H1 (cell line): ENCODE results near the gene ATE1. TPM values are rescaled to one million over a fixed set of nuclear protein-coding genes. Genes with fewer than 3 reads are reported as not detected.

Experiments used
- CTCF ChIA-PET: fragments of 300-600 bp; sonication (Branson Sonifier 250); formaldehyde crosslinking; loops from one replicate; lab custom pipeline; 2021; ENCODE audit not compliant: partially characterized antibody; lab: Charles Lee
- POLR2A ChIA-PET: fragments of 300-600 bp; sonication (Branson Sonifier 250); formaldehyde crosslinking; loops from one replicate; lab custom pipeline; 2021; ENCODE audit warnings: inconsistent platforms; ENCODE audit not compliant: partially characterized antibody; lab: Charles Lee
- DNase-seq, 2 experiments: peaks; one replicate each; pipeline versions ENCODE4 v3.0.0 to v3.0.0-alpha.2; 2010 to 2022; ENCODE audit warnings: low spot score in 2 of 2, low read depth in 1 of 2, mixed read lengths in 1 of 2
- FAIRE-seq: peaks from 2 replicates; lab custom pipeline; 2011; peaks lifted over from hg19 to GRCh38; lab: Jason Lieb, UNC
- H2AFZ ChIP-seq: 2 replicates; pipeline ENCODE4 v1.8.1; 2012; ENCODE audit warnings: low read length, inconsistent platforms
- H2AK5ac ChIP-seq: 2 replicates; pipeline ENCODE4 v1.6.1; 2013; ENCODE audit warnings: low read depth, low read length
- H2BK120ac ChIP-seq: replicated peaks from 2 replicates; pipeline ENCODE3; 2013; ENCODE audit warnings: low read depth, low read length, inconsistent platforms
- H2BK12ac ChIP-seq: 2 replicates; pipeline ENCODE4 v1.6.1; 2013; ENCODE audit warnings: low read depth, low read length
- H2BK15ac ChIP-seq: 2 replicates; pipeline ENCODE4 v1.6.1; 2013; ENCODE audit warnings: low read length
- H2BK20ac ChIP-seq: 2 replicates; pipeline ENCODE4 v1.6.1; 2013; ENCODE audit warnings: low read length
- H2BK5ac ChIP-seq: 2 replicates; pipeline ENCODE4 v1.6.1; 2013; ENCODE audit warnings: low read depth, low read length
- H3K14ac ChIP-seq: 2 replicates; pipeline ENCODE4 v1.6.1; 2013; ENCODE audit warnings: inconsistent platforms; ENCODE audit not compliant: insufficient read length
- H3K18ac ChIP-seq: 2 replicates; pipeline ENCODE4 v1.6.1; 2013; ENCODE audit warnings: low read length; ENCODE audit errors: extremely low read depth
- H3K23ac ChIP-seq: 2 replicates; pipeline ENCODE4 v1.6.1; 2013; ENCODE audit warnings: inconsistent platforms; ENCODE audit not compliant: insufficient read length
- H3K23me2 ChIP-seq: 2 replicates; pipeline ENCODE4 v1.6.1; 2013; ENCODE audit warnings: low read depth, low read length
- H3K27ac ChIP-seq: 2 replicates; pipeline ENCODE4 v1.6.1; 2011; ENCODE audit warnings: low read depth, low read length, inconsistent platforms
- H3K27me3 ChIP-seq, 4 experiments: replicated peaks in 1 of 4; 1 replicate in 1 of 4; 2 replicates in 3 of 4; pipeline versions ENCODE4 v1.6.1 to v1.8.1; 2011 to 2013; ENCODE audit warnings: low read length in 3 of 4, mild to moderate bottlenecking in 3 of 4, inconsistent platforms in 2 of 4, mixed read lengths in 2 of 4, moderate library complexity in 1 of 4; ENCODE audit not compliant: control insufficient read depth in 3 of 4, insufficient read depth in 3 of 4; ENCODE audit errors: extremely low read depth in 1 of 4
- H3K36me3 ChIP-seq, 4 experiments: 2 replicates each; pipeline versions ENCODE4 v1.6.1 to v1.8.1; 2011 to 2013; ENCODE audit warnings: mild to moderate bottlenecking in 4 of 4, low read length in 3 of 4, moderate library complexity in 2 of 4, control low read depth in 1 of 4, inconsistent platforms in 1 of 4; ENCODE audit not compliant: insufficient read depth in 4 of 4, control insufficient read depth in 2 of 4
- H3K4ac ChIP-seq: replicated peaks from 2 replicates; pipeline ENCODE3; 2013; ENCODE audit warnings: low read length, low read depth, mixed read lengths, inconsistent platforms; ENCODE audit not compliant: insufficient read length
- H3K4me1 ChIP-seq, 4 experiments: replicated peaks in 1 of 4; 1 replicate in 1 of 4; 2 replicates in 3 of 4; pipeline versions ENCODE4 v1.6.1 to v1.8.1; 2011 to 2013; ENCODE audit warnings: low read length in 3 of 4, inconsistent platforms in 2 of 4, mixed read lengths in 1 of 4; ENCODE audit not compliant: insufficient read depth in 4 of 4, control insufficient read depth in 3 of 4
- H3K4me2 ChIP-seq, 2 experiments: 2 replicates each; pipeline versions ENCODE4 v1.6.1 to v1.8.1; 2011 to 2013; ENCODE audit warnings: low read depth in 2 of 2, low read length in 2 of 2, control low read depth in 1 of 2, inconsistent platforms in 1 of 2, mild to moderate bottlenecking in 1 of 2; ENCODE audit not compliant: insufficient read depth in 1 of 2
- H3K4me3 ChIP-seq, 4 experiments: fragments of 200-600, 300-600 bp in 1 of 4; sonication (generic), shearing (Covaris generic), sonication (Bioruptor Twin) in 1 of 4; 2 replicates each; pipeline versions ENCODE4 v1.5.1 to v1.8.1; 2011 to 2016; ENCODE audit warnings: low read length in 4 of 4, low read depth in 3 of 4, control low read depth in 2 of 4, inconsistent platforms in 2 of 4, mild to moderate bottlenecking in 2 of 4, mixed read lengths in 1 of 4, moderate library complexity in 1 of 4; ENCODE audit not compliant: insufficient read depth in 2 of 4; ENCODE audit errors: extremely low read depth in 1 of 4
- H3K56ac ChIP-seq: replicated peaks from 2 replicates; pipeline ENCODE3; 2013; ENCODE audit warnings: low read depth, mild to moderate bottlenecking, mixed read lengths, low read length, inconsistent platforms; ENCODE audit not compliant: insufficient read length
- H3K79me1 ChIP-seq: 2 replicates; pipeline ENCODE4 v1.6.1; 2013; ENCODE audit warnings: low read depth, low read length, control low read depth
- H3K79me2 ChIP-seq, 2 experiments: 2 replicates each; pipeline versions ENCODE4 v1.6.1 to v1.8.1; 2012 to 2013; ENCODE audit warnings: low read length in 2 of 2, mild to moderate bottlenecking in 2 of 2, inconsistent platforms in 1 of 2; ENCODE audit not compliant: insufficient read depth in 2 of 2, control insufficient read depth in 1 of 2
- H3K9ac ChIP-seq, 4 experiments: replicated peaks in 1 of 4; 1 replicate in 1 of 4; 2 replicates in 3 of 4; pipeline versions ENCODE4 v1.6.1 to v1.8.1; 2011 to 2013; ENCODE audit warnings: low read depth in 3 of 4, low read length in 3 of 4, control low read depth in 2 of 4, mild to moderate bottlenecking in 2 of 4, moderate library complexity in 2 of 4, inconsistent platforms in 1 of 4; ENCODE audit errors: extremely low read depth in 1 of 4
- H3K9me3 ChIP-seq, 2 experiments: 2 replicates each; pipeline versions ENCODE4 v1.6.1 to v1.8.1; 2012 to 2013; ENCODE audit warnings: mild to moderate bottlenecking in 2 of 2, moderate library complexity in 2 of 2, control low read depth in 1 of 2, inconsistent platforms in 1 of 2, low read depth in 1 of 2, low read length in 1 of 2, mixed read lengths in 1 of 2; ENCODE audit not compliant: insufficient read depth in 2 of 2
- H4K20me1 ChIP-seq, 2 experiments: replicated peaks in 1 of 2; 2 replicates each; pipeline versions ENCODE3 to v1.8.1; 2011 to 2013; ENCODE audit warnings: inconsistent platforms in 2 of 2, low read length in 2 of 2, mild to moderate bottlenecking in 1 of 2; ENCODE audit not compliant: insufficient read depth in 2 of 2, control insufficient read depth in 1 of 2
- H4K5ac ChIP-seq: 2 replicates; pipeline ENCODE4 v1.6.1; 2013; ENCODE audit warnings: low read length, low read depth, mixed read lengths, inconsistent platforms; ENCODE audit not compliant: insufficient read length
- H4K8ac ChIP-seq: 2 replicates; pipeline ENCODE4 v1.8.0; 2013; ENCODE audit warnings: mild to moderate bottlenecking, moderate library complexity, low read length, inconsistent platforms; ENCODE audit not compliant: insufficient read depth; ENCODE audit errors: extremely low read depth
- H4K91ac ChIP-seq: replicated peaks from 2 replicates; pipeline ENCODE3; 2013; ENCODE audit warnings: low read length, mixed read lengths, inconsistent platforms; ENCODE audit not compliant: insufficient read length
- CHD2 ChIP-seq: IDR thresholded peaks from 2 replicates; pipeline ENCODE4 v1.6.1; 2012; ENCODE audit warnings: low read length, improper control_type of control experiment
- KDM5A ChIP-seq: fragments of 200-600 bp; IDR thresholded peaks from 2 replicates; pipeline ENCODE4 v1.7.1; 2012; ENCODE audit warnings: mild to moderate bottlenecking, low read length, inconsistent platforms, mixed read lengths
- PHF8 ChIP-seq: fragments of 200-600 bp; sonication (generic); conservative IDR thresholded peaks from 2 replicates; pipeline ENCODE4 v1.7.1; 2012; ENCODE audit warnings: low read depth, mild to moderate bottlenecking, inconsistent platforms, low read length, moderate library complexity
- SIRT6 ChIP-seq: IDR thresholded peaks from one replicate; pipeline ENCODE4 v1.7.1; 2012; ENCODE audit warnings: low read length, inconsistent platforms
- WGBS, 2 experiments: shearing (Covaris generic) in 1 of 2; methylation state at CpG; one replicate each; pipeline versions ENCODE4 v1.1.6 to v1.1.7; 2013 to 2015; ENCODE audit warnings: low lambda C conversion rate in 2 of 2, mixed read lengths in 2 of 2, inconsistent platforms in 1 of 2, low coverage in 1 of 2, missing lambda C conversion rate in 1 of 2; ENCODE audit not compliant: insufficient replicate concordance in 2 of 2, insufficient coverage in 1 of 2, insufficient read length in 1 of 2; ENCODE audit errors: extremely low coverage in 1 of 2, missing lambda C conversion rate in 1 of 2; 5-methylcytosine and 5-hydroxymethylcytosine counted together
- polyA plus RNA-seq, 7 experiments: library from polyadenylated mRNA; depleted of rRNA in 3 of 7; stranded (reverse) in 5 of 7; unstranded in 2 of 7; fragments of >200 nt in 5 of 7; fragments of 200-250 nt in 2 of 7; gene quantifications; 1 replicate in 5 of 7; 2 replicates in 1 of 7; 4 replicates in 1 of 7; pipeline versions ENCODE4 v1.2.1 to v1.2.3, GENCODE V29; 2011 to 2013; ENCODE audit warnings: missing spikeins in 2 of 7, mixed read lengths in 2 of 7
- total RNA-seq: library from RNA; stranded (reverse); fragmentation: NEBNext Ultra II Directional; extraction: Animal tissue kit (Norgen Biotek cat#: 25700); gene quantifications from 2 replicates; pipeline ENCODE4 v1.2.1, GENCODE V29; 2021
- TF ChIP-seq, protein P1 (sequence below): IDR thresholded peaks from 2 replicates; pipeline ENCODE4 v1.6.1; 2011; ENCODE audit warnings: low read depth, mild to moderate bottlenecking, low read length; ENCODE audit not compliant: insufficient read depth

Gene ATE1
- total and polyA plus RNA-seq, 2 of the 8 experiments (the other 6 are each of a cell fraction or from before 2014, with no cell fraction given), result 8.8 to 26.9 TPM

DNA sequence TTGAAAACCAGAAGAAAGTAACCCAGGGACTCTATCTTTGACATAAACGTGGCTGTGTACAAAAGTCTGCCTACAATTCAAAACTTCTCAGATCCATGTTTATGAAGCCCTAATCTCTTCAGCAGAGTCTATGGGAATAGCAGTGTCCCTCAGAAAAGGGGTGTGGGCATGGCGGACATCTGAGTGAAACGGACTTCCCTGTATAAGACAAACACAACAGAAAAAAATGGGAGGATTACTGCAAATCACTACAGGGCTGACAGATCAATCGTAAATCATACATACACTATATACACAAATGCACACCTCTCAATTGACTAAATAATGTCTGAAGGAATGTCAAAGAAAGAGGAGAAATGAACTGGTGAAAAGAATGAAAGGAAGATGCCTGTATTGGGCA lies 114.0 kb downstream of the ATE1 start:
- 82% methylated on average over 4 of the region's 4 CpGs; no CpG with 5 or more reads in 1 of the 2 experiments for WGBS, 2 experiments
- Histone ChIP-seq H3K18ac (no peak overlapping the region), H3K4ac (no peak overlapping the region), H2BK20ac (no peak overlapping the region), H3K14ac (no peak overlapping the region), H3K4me1 (no peaks in the 10 kb centered on the region), H4K20me1 (no peaks in the 10 kb centered on the region), H3K27me3 (no peaks in the 10 kb centered on the region), H3K36me3 (no peaks in the 10 kb centered on the region; a peak in 2 of 8 replicates), H2AK5ac (no peak overlapping the region), H3K9ac (no peak overlapping the region), H4K5ac (no peak overlapping the region), H3K9me3 (no peaks in the 10 kb centered on the region), H2BK120ac (no peak overlapping the region), H3K56ac (no peak overlapping the region), H3K79me2 (no peaks in the 10 kb centered on the region), H2BK5ac (no peak overlapping the region), H2BK15ac (no peak overlapping the region), H4K91ac (no peak overlapping the region), H2BK12ac (no peak overlapping the region), H3K27ac (no peak overlapping the region), H3K79me1 (no peaks in the 10 kb centered on the region), H4K8ac (no peak overlapping the region), H3K23ac (no peak overlapping the region), H3K4me3 (no peak overlapping the region), H2AFZ (no peak overlapping the region), H3K23me2 (no peaks in the 10 kb centered on the region), H3K4me2 (no peak overlapping the region)
- ChIA-PET POLR2A (interaction anchor here (1.0 kb wide), 2 partner anchors 8 to 9 kb away, joined by 3 to 5 read pairs; no protein-coding TSS in a partner anchor), CTCF (interaction anchor here (1.0 to 2.8 kb wide), 2 partner anchors 10 to 13 kb away, joined by 3 to 26 read pairs; no protein-coding TSS in a partner anchor)
- no peak for FAIRE-seq
- TF ChIP-seq, protein P1, sequence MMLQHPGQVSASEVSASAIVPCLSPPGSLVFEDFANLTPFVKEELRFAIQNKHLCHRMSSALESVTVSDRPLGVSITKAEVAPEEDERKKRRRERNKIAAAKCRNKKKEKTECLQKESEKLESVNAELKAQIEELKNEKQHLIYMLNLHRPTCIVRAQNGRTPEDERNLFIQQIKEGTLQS, result no peak
- TF ChIP-seq KDM5A (no peak), PHF8 (no peak), CHD2 (no peak), SIRT6 (no peak)
- DNase-seq, result no peak
